ENCODE data around the gene MIS18A.
"Not testable (repeated sequence)": the region's sequence is repeated elsewhere in the genome, so short reads cannot be mapped to it uniquely, and the experiment has no call there.

Gene MIS18A

DNA sequence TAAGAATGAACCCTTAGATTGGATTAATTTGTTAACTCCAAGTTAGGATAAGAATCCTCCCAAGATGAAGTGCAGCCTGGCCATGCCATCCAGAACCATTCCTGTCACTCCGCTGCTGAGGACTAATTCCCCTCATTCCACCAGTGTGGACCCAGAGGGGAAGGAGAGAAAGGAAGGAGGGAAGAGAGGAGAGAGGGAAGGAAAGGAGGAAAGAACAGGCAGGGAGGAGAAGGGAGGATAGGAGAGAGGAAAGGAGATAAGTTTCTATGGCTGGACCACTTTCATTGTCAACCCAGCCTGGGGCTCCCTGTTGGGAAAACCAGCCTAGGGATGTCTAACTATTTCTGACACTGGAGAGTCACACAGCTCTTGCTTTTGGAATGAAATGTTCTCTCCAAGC lies 24.5 kb upstream of the MIS18A start:
- DNase-seq, result no peak

DNA sequence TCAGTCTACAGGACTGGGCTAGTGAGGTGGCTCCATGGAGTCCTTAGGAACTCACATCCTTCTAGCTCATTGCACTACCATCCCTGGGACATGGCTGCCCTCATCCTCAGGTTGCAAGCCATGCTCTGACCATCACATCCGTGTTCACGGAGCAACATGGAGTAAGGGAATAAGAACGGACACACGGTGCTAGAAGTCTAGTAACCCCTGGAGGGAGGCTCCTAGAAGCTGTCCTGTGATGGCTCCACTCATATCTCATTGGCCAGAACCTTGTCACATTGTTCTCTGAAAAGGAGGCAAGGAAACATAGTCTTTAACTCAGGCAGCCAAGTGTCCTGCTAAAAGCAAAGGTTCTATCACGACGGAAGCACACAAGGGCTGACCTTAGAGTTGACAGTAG lies 23.7 kb upstream of the MIS18A start:
- no peak for DNase-seq

DNA sequence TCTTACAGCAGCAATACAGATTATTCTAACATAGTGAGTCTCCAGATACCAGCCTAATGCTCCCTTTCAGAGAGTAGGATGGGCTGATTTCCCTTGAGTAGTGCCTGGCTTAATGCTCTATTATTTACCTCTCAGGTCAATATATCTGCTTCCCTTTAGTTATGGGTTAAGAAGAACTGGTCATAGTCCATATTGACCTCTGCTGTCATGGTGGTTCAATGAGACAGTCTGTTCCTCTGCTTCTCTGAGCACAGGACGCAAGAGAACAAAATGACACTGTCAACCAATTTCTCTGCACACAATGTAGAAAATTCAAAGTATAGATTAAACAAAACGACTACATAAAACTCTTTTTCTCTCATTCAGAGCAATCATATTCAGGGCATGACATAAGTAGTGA lies 22.7 kb upstream of the MIS18A start:
- no peak for DNase-seq

DNA sequence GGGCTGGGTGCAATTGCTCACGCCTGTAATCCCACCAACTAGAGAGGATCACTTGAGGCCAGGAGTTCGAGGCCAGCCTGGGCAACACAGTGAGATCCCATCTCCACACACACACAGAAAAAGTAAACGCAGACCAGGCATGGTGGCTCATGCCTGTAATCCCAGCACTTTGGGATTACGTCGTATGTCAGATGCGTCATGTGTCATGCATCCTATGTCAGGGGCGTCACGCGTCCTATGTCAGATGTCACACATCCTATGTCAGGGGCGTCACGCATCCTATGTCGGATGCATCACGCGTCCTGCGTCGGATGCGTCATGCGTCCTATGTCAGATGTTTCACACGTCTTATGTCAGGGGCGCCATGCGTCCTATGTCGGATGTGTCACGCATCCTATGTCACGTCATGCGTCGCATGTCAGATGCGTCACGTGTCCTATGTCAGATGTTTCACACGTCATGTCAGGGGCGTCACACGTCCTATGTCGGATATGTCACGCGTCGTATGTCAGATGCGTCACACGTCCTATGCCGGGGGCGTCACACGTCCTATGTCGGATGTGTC lies 21.4 kb upstream of the MIS18A start:
- DNase-seq, result no peak

DNA sequence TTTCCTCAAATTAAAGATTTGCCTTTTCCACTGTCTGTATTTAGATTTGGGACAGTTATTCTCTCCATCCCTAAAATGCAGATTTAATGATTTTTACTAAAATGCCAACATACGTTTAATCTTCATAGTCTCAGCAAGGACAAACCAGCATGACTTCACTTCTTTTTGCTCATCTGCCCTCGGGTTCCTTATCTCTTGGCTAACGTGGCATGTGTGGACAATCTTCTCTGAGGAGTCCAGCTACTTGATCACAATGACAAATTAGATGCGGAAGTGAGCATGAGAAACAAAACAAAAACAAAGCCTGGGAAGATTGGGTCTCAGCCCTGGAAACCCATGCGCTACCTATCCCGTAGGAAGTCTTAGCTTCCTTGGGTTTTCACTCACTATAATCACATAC lies 20.8 kb upstream of the MIS18A start:
- no peak for DNase-seq

DNA sequence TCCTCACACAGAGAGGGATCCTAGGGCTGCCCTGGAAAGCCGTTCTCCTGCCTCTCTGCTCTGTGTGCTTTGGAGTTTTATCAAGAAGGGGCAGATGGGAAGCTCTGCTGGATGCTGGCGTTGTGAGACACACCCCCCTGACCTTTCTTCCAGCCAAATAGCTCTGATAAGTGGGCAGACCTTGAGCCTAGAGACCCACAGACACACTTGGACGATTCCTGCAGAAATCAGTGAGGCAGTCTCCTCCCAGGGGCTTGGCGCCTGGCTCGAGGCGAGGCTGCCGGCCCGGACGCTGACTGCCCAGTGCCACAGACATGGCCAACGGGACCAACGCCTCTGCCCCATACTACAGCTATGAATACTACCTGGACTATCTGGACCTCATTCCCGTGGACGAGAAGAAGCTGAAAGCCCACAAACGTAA lies 19.8 kb upstream of the MIS18A start, which contains the start of gene MRAP:
Gene MRAP (plus strand): TSS at position 198 of the 424 bp plus-strand sequence. CDS start 117 bp downstream, at position 315.
- no peak for DNase-seq

DNA sequence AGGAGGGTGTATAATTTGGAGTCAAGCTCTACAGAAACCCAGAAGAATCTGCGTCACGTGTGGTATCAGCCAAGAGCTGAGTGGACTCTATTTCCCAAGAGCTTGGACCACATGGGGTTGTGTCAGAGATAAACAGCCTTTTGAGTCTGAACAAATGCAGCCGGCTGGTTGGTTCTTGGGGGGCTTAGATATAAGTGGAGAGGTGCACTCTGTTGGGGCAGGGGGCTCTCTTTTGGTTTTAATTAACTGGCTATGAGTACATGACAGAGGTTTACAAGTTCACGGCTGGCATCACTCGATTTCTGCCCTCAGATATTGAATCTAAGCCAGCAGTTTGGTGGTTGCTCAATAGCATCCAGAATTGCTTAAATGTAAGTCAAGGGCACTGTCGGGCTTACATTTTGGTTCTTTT lies 19.3 kb upstream of the MIS18A start:
- no peak for DNase-seq

DNA sequence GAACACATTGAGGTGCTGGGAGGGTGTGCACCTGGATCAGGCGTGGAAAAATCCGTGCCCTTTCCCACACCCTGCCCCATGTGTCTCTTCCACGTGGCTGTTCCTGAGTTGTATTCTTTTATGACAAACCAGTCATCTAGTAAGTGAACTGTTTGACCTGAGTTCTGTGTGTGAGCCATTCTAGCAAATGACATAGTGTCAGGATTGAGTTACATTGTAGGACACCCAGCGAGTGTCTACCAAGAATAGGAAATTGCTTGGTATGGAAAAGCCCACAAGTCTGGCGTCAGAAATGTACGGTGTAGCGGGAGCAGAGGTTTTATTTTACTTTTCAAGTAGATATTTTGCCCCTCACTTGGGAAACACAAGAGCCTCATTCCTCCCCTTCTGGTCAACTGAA lies 18.6 kb upstream of the MIS18A start:
- DNase-seq, result no peak

DNA sequence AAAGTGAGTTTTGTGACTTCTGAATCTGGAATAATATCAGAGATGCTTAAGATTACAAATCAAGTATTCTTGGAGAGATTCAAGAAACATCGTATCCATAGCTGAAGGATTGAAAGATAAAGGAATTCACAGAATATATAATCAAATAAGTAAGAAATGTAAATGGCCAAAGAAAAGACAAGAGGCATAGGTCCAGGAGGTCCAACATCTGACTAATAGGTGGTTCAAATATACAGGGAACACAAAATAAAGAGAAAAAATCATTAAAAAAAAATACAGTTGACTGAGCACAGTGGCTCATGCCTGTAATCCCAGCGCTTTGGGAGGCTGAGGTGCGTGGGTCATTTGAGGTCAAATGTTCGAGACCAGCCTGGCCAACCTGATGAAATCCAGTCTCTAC lies 6.6 kb upstream of the MIS18A start:
- no peak for DNase-seq

DNA sequence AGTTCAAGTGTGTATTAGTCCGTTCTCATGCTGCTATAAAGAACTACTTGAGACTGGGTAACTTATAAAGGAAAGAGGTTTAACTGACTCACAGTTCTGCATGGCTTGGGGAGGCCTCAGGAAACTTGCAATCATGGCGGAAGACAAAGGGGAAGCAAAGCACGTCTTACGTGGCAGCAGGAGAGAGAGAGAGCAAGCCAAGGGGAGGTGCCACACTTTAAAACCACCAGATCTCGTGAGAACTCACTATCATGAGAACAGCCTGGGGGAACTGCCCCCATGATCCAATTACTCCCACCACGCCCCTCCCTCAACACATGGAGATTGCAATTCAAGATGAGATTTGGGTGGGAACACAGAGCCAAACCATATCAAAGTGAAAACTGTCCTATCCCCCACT lies 4.1 kb upstream of the MIS18A start:
- no peak for DNase-seq

DNA sequence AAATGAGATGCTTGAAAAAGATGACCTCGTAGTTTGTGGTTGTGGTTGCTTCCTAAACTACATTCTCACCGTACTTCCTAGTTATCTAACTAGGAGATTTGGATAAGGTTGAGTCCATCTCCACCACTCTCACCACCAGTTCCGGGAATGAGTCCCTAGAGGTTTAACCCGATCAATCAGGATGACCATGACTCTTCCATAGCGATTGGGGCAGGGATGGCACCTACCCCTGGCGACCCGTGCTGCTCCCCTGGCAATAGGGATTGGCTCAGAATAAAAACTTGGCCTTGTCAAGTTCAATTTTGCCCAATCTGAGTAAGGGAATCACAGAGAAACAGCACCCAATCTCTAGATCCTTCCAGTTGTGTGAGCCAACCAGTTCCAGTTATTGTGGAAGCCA lies 2.7 kb upstream of the MIS18A start:
- DNase-seq, result no peak

DNA sequence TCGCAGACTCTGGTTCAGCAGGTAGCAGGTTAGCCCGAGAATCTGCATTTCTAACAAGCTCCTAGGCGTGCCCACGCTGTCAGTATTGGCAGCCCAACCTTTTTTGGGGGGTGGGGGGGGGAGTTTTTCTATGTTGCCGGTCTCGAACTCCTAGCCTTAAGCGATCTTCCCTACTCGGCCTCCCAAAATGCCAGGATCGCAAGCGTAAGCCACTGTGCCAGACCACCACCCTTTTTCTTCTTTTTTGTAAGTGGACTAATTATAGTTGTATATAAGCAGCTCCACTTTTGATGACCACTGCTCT lies 480 bp upstream of the MIS18A start:
- no peak for DNase-seq

DNA sequence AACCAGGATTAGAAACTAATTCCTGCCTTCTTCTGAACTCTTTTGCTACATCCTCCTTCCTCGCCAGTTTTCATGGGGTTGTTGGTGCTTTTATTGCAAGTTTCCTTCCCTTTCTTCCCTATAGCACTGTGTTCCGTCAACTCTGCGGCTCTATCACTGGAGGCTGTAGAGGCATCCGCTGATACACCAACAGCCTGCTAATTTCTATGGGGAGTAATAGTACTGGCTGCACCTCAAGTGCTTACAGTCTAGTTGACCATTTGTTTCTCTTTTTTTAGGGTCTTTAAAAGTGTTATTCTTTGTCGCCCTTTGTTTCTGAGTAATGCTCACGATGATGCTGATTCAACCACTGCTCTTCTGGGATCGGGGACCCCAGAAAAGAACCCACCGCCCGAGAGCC lies 746 bp downstream of the MIS18A start:
- no peak for DNase-seq

DNA sequence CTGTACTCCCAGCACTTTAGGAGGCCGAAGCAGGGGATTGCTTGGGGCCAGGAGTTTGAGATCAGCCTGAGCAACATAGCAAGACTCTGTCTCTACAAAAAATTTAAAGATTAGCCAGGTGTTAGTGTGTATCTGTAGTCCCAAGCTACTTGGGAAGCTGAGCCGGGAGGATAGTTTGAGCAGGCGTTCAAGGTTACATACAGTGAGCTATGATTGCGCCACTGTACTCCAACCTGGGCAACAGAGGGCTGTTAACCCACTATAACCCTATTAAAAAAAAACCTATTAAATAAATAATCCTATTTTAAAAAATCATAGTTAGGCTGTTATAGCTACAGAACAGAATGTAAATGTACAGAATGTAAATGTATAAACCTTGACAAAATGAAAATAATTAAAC lies 2.2 kb downstream of the MIS18A start:
- DNase-seq, result no peak

DNA sequence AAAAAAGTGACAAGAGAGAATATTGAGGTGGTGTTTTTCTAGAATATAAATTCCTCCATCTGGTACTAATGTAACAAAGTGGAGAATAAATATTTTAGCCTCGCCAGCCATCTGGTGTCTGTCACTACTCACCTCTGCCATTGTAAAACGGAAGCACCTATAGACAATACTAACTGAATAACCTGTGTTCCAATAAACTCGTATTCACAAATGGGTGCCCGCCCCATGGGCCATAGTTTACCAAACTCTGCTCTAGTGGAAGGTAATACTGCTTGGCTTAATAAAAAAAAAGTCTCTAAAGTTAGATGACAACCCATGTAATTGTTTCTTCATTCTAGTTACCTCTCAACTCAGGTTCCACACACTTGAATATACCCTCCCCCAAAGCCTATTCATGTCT lies 8.1 kb downstream of the MIS18A start:
- DNase-seq, result no peak

DNA sequence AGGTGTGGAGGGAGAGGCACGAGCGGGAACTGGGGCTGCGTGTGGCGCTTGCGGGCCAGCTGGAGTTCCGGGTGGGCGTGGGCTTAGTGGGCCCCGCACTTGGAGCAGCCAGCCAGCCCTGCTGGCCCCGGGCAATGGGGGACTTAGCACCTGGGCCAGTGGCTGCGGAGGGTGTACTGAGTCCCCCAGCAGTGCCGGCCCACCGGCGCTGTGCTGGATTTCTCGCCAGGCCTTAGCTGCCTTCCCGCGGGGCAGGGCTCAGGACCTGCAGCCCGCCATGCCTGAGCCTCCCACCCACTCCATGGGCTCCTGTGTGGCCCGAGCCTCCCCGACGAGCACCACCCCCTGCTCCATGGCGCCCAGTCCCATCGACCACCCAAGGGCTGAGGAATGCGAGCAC lies 13.5 kb downstream of the MIS18A start:
- not testable (repeated sequence) for DNase-seq

DNA sequence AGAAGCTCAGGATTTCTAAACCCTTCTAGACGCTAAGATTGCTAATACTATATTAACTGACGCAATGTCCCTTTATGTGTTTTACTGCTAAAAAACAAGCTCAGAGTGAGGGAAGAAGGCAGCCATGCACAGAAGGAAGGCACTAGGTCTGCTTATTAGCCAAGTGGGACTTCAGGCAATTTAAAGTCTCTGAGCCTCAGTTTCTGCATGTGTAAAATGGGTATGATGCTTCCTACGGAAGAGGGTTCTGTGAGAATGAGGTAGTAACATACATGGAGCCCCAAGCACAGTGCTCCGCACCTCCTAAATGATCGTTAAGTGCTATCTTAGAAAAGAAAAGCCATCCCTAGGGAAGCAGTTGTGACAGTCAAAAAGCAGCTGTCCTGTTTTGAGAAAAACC lies 16.9 kb downstream of the MIS18A start:
- no peak for DNase-seq

DNA sequence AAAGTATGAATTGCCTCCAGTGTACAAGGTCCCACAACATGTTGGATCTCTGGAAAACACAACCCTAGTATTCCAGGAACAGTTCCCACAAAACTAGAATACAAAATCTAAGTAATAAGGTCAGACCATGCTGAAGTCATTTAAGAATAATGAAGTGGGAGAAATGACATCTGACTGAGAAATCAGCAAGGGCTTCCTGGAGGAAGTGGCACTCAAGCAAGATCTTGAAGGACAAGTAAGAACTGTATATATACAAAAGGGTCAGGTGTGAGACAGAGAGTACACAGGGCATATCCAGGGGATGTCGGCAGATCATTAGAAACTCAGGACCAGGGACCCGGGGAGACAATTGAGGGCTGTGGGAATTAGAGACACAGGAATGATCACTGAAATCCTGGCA lies 18.7 kb downstream of the MIS18A start:
- no peak for DNase-seq

DNA sequence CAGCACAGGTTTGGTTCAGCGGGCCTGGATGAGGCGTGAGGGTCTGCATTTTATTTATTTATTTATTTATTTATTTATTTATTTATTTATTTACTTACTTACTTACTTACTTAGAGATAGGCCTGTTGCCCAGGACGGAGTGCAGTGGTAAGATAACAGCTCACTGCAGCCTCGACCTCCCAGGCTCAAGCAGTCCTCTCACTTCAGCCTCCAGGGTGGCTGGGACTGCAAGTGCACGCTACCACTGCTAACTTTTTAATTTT lies 20.1 kb downstream of the MIS18A start:
- DNase-seq, result not testable (repeated sequence)

DNA sequence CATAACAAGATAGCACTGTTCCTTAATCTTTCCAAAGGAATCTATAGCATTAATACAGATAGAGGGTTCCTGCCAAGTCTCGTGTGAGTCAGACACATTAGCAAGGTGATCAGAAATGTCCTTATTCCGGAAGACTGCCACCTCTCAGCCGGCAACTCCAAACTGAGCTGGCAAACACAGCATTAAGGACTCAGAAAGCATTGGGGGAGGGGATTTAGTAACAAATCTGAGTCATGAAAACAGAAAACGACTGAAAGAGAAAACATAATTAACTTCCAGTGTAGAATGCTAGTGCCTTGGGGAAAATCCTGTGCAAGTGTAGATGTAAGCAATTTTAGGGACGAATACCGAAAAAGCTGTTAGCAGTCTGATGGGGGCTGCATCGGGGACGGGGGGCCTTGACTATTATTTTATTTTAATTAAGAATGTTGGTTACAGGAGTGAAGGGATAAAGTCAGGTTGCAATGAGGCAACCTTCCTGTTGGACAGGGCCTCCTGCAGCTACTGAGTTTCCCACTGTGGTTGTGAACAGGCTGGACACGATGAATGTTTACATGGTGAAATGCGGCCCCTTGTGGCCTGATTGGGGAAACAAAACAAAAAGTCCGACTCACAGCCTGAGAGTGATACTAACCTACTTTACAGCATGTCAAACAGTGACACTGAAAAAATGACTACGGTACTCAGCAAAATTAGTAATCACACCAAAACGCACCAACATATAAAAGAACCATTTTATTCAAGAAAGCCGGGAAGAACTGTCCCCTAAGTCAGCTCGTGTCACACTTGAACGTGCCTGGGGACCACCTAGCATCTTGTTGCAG lies 20.7 kb downstream of the MIS18A start:
- peak; percentile 85 for DNase-seq

DNA sequence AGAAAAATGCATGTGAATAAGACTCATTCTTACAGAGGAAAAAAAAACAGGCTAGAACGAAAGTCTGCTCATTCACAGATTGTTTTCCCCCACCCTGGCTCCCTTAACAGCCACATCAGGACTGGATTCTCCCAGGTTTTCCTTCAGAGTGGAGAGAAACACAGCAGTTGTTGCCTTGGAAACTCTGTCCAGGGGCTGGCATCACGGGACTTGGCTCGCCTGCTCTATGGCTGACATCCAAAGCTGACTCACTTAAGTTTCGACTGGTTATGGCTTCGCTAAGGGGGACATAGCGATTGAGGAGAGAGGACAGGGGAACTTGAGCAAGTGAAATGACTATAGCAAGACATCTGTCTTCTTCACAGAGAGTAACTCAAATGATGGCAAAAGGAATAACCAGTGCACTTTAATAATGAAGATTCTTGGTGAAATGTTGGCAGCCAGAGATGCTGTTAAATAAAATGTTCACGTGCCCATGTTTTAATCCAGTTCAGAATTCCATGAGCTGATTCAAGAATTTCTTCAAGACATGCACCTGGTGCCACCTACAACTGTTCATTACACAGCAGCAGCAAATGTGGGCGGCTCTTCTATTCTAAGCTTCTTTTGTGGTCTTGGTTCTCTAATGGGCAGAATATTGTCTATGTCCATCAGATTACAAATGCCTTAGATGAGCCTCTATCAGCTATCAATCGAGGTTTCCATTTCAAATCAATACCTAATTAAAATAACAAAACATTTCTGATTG lies 21.8 kb downstream of the MIS18A start:
- no peak for DNase-seq

DNA sequence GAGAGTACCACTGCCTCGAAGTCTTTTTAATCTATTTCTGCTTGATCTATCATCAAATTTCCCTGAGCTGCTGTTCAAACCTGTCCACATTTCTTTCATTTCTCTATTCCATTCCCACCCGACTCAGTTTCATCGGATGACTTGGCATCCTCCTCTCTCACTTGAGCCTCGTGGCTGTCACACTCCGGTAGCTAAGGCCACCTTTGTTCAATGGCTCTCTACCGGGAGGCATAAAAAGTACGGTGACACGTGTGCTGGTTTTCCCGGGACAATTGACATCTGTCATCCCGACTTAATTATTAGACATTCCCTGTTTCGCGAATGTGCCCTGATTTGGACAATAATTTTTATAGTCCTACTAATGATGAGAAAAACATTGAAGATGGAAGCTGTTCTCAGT lies 22.6 kb downstream of the MIS18A start:
- DNase-seq, result no peak

DNA sequence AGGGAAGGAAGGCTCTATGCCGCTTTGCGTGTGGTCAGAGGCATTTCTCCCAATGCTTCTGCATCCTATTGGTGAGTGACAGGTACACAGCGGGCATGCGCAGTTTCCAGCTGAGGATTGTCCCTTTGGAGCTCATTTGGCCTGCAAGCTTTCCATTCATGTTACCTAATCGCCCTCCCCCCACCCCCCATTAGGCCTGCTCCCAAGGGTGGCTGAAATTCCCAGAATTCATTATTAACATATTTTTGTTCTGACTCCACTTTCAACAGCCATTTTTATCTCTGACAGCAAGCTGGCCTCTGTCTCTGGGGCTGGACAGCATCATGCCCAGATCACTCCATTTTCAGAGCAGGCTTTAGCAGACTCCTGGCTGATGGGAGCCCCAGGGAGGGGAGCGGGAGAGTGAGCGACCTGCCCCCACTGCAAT lies 25.6 kb downstream of the MIS18A start:
- DNase-seq, result no peak

DNA sequence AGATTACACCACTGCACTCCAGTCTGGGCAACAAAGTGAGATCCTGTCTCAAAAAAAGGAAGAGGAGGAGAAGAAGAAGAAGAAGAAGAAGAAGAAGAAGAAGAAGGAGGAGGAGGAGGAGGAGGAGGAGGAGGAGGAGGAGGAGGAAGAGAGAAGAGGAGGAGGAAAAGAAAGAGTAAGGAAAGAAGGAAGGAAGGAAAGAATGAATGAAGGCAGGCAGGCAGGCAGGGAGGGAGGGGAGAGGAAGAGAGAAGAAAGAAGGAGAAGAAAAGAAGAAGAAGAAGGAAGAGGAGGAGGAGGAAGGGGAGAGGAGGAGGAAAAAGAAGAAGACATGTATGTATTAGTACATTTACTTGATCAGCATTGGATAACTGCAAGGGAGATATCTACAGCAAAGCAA lies 26.7 kb downstream of the MIS18A start:
- no peak for DNase-seq
